Activated T-cell treated with anti-CD3 and anti-CD28 coated beads, Interleukin-2, amount 50 U/mL, for 72 hours (primary cell): ENCODE data around the gene FYN. TPM values are rescaled to one million over a fixed set of nuclear protein-coding genes. Genes with fewer than 3 reads are reported as not detected.
A peak's percentile ranks its signal among the peaks of the same experiment; 100 is the strongest.

Experiments
- ATAC-seq, 2 donors: fragments of 150-1000 bp; cut with Tn5 transposase; replicated peaks in 1 of 2; 2 replicates each; pipeline ENCODE4 v1.10.0; 2021; ENCODE audit warnings: moderate library complexity in 2 of 2, mild to moderate bottlenecking in 1 of 2
- DNase-seq, 2 donors: peaks; one replicate each; pipeline ENCODE4 v3.0.0; 2021 to 2022; ENCODE audit warnings: mixed read lengths in 1 of 2
- H3K27ac Mint-ChIP-seq: one replicate; pipeline ENCODE4 v1.8.0; 2022; ENCODE audit warnings: mild to moderate bottlenecking, moderate library complexity, mixed read lengths
- H3K27me3 Mint-ChIP-seq: one replicate; pipeline ENCODE4 v1.8.0; 2022; ENCODE audit warnings: low read depth, mixed read lengths
- H3K36me3 Mint-ChIP-seq, 2 donors: one replicate each; pipeline ENCODE4 v1.8.0; 2022; ENCODE audit warnings: mixed read lengths in 2 of 2, mild to moderate bottlenecking in 1 of 2; ENCODE audit not compliant: insufficient read depth in 2 of 2
- H3K4me1 Mint-ChIP-seq: one replicate; pipeline ENCODE4 v1.8.0; 2022; ENCODE audit warnings: low read depth, mixed read lengths
- H3K4me3 Mint-ChIP-seq, 2 donors: one replicate each; pipeline ENCODE4 v1.8.0; 2022; ENCODE audit warnings: mild to moderate bottlenecking in 2 of 2, mixed read lengths in 2 of 2, moderate library complexity in 2 of 2
- H3K9me3 Mint-ChIP-seq, 2 donors: one replicate each; pipeline ENCODE4 v1.8.0; 2022; ENCODE audit warnings: mixed read lengths in 2 of 2
- total RNA-seq, 2 donors: library from RNA; stranded (reverse); gene quantifications; one replicate each; pipeline ENCODE4 v1.2.3, GENCODE V29; 2022

Gene FYN
- total RNA-seq, 2 donors from 2014 or later: 504 to 505 TPM

DNA sequence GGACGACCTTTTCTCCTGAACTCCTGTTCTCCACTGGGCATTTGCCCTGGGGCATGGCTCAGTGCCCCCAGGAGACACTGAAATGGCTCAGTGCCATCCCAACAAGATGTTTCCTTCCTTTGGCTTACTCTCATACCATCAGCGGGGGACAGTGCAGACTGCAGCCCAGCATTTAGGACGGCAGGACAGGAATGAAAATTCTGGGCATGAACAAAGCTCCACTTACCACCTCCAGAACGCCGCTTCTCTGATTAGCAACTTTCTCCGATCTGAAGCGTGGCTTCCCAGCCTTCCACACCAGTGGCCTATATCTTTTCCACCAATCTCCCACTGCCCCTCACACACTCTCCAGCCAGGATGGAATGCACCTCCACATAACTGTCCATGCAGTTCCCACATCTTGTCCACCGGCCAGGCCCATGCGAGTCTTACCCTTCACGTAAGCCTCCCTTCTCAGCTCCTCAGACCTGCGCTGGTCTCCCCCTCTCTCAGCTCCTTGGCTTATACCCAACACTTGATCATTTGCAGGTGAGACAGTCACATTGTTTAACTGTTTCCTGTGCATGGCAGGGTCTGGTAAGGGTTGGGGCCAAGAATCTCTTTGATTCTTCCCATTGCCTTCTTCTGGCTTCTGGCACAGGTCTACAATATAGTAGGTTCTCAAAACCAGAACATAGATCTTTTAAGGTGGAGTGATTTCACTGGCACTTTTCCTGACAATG is 114.5 kb downstream of the FYN start:
- H3K9me3 Mint-ChIP-seq: no peaks in the 10 kb centered on the region
- no peaks in the 10 kb centered on the region for H3K27me3 Mint-ChIP-seq
- H3K27ac Mint-ChIP-seq: peak overlapping the region; percentile 99
- H3K4me1 Mint-ChIP-seq: peaks cover 95% of the 10 kb centered on the region
- DNase-seq (peak in 1 of 2 donors; percentile 41), ATAC-seq (peak in 1 of 2 donors; percentile 16)
- peaks cover 24 to 46% of the 10 kb centered on the region in 2 donors for H3K36me3 Mint-ChIP-seq
- H3K4me3 Mint-ChIP-seq: peak overlapping the region; percentile 78 to 89

DNA sequence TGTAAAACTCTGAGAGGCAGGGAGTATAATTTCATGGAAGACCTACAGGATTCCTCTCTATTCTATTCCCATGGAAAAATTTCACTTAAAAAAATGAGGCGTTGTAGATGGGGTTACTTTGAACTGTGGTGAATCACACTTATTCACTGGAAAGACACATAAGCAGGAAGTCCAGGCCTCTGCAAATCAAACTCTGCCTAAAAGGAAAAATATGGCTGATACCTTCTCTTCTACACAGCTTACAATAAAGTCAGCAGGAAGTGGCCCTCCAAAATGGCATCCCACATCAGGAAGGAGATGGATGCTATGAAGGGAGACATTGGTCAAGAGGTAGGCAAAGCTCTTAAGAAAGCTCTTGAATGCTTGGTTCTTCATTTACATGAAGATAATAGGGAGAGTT is 115.9 kb downstream of the FYN start:
- peaks cover 0 to 2% of the 10 kb centered on the region in 2 donors for H3K9me3 Mint-ChIP-seq
- peaks cover 95% of the 10 kb centered on the region for H3K4me1 Mint-ChIP-seq
- peak overlapping the region; percentile 78 to 89 for H3K4me3 Mint-ChIP-seq
- peak overlapping the region; percentile 99 for H3K27ac Mint-ChIP-seq
- ATAC-seq (peak in 1 of 2 donors; percentile 27), DNase-seq (peak in 1 of 2 donors; percentile 40)
- peaks cover 32 to 53% of the 10 kb centered on the region in 2 donors for H3K36me3 Mint-ChIP-seq
- H3K27me3 Mint-ChIP-seq: no peaks in the 10 kb centered on the region

- peaks cover 94% of the 10 kb centered on the region for H3K4me1 Mint-ChIP-seq
- H3K9me3 Mint-ChIP-seq: peaks cover 0 to 5% of the 10 kb centered on the region in 2 donors
- ATAC-seq: no peak
- no peaks in the 10 kb centered on the region for H3K27me3 Mint-ChIP-seq
- peaks cover 31 to 63% of the 10 kb centered on the region in 2 donors for H3K36me3 Mint-ChIP-seq
- no peak for DNase-seq
- peak overlapping the region; percentile 57 to 96 for H3K4me3 Mint-ChIP-seq
- peak overlapping the region; percentile 99 for H3K27ac Mint-ChIP-seq
Measured at GRCh38 chr6:111754423-111754822, 118.8 kb downstream of the FYN start.

GRCh38 chr6:111753573-111753972 is 119.7 kb downstream of the FYN start:
- Mint-ChIP-seq H3K4me3 (peak overlapping the region; percentile 58 to 96), H3K27me3 (no peaks in the 10 kb centered on the region), H3K27ac (peak overlapping the region; percentile 99), H3K4me1 (peaks cover 94% of the 10 kb centered on the region), H3K9me3 (peaks cover 0 to 5% of the 10 kb centered on the region in 2 donors), H3K36me3 (peaks cover 25 to 58% of the 10 kb centered on the region in 2 donors)
- ATAC-seq (peak; percentile 38 to 39), DNase-seq (no peak)

DNA sequence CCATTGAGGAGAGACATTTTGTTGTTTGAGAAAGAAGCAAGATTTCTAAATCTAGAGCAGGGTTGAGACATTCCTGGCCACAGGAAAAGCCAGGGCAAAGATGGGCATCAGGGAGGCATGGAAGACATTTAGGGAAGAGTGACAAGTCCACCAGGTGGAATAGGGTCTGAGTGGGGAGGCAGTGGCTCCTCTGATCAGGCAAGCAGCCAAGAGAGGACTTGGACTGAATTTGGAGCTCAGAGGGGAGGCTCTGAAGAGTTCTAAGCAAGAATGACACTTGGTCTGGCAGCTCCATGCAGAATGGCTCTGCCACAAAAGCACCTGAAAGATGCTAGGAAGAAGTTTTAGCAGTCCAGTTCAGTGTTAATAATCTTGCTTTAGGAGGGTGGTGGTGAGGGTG is 120.8 kb downstream of the FYN start:
- Mint-ChIP-seq H3K27me3 (no peaks in the 10 kb centered on the region), H3K27ac (peak overlapping the region; percentile 99), H3K9me3 (peaks cover 0 to 5% of the 10 kb centered on the region in 2 donors), H3K4me3 (peak overlapping the region; percentile 61 to 96), H3K36me3 (peaks cover 29 to 62% of the 10 kb centered on the region in 2 donors), H3K4me1 (peaks cover 94% of the 10 kb centered on the region)
- DNase-seq (no peak), ATAC-seq (no peak)

DNA sequence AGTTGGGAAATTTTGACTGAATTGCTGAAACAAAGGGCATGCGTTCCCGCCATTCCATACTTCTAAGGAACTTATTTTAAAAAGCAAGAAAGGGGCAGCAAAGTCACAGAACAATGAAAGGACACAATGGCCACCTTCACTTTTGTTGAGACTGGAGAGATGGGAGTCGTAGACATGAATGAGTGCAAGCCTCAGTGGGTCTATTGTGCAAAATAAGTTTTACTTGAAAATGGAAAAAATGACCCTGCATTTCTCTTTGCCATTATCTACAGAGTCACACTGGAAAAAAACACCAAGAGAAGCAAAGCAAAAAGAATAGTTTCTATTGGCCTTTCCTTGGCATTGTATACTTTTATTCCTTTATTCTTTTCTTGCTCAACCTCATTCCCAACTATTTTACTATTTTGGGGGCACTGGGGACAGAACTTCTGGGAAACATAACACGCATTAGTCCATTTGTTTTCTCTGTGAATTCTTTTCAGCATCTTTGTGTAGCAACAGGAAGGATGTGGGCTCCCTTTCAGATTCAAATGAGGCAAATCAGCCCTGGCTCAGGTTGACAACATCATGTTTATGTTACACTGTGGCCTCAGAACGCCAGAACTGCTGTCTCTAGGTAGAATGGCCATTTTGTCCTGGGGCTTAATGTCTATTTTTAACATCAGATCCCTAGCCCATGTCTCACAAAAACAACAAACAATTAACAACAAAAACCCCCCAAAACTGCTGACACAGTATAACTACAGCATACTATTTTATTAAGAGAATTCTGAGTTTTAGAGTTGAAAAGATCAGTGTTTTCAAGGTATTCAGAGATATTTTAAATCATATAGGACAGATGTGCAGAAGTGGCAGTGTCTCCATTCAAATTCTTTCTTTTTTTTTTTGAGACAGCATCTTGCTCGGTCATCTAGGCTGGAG is 122.2 kb downstream of the FYN start:
- Mint-ChIP-seq H3K9me3 (peaks cover 0 to 5% of the 10 kb centered on the region in 2 donors), H3K27me3 (no peaks in the 10 kb centered on the region), H3K4me1 (peaks cover 95% of the 10 kb centered on the region), H3K4me3 (peak overlapping the region; percentile 72 to 84), H3K27ac (peak overlapping the region; percentile 99), H3K36me3 (peaks cover 27 to 63% of the 10 kb centered on the region in 2 donors)
- ATAC-seq: peak; percentile 88 to 93
- DNase-seq: peak; percentile 64 to 67

GRCh38 chr6:111750153-111750552 is 123.1 kb downstream of the FYN start:
- H3K9me3 Mint-ChIP-seq: peaks cover 0 to 5% of the 10 kb centered on the region in 2 donors
- no peaks in the 10 kb centered on the region for H3K27me3 Mint-ChIP-seq
- H3K4me3 Mint-ChIP-seq: peak overlapping the region; percentile 28 to 84
- H3K36me3 Mint-ChIP-seq: peaks cover 25 to 59% of the 10 kb centered on the region in 2 donors
- DNase-seq (no peak), ATAC-seq (no peak)
- peaks cover 95% of the 10 kb centered on the region for H3K4me1 Mint-ChIP-seq
- peak overlapping the region; percentile 99 for H3K27ac Mint-ChIP-seq

- peaks cover 90% of the 10 kb centered on the region for H3K4me1 Mint-ChIP-seq
- H3K4me3 Mint-ChIP-seq: peak overlapping the region; percentile 5 to 80
- peaks cover 20 to 52% of the 10 kb centered on the region in 2 donors for H3K36me3 Mint-ChIP-seq
- DNase-seq: no peak
- H3K27ac Mint-ChIP-seq: peak overlapping the region; percentile 83
- no peaks in the 10 kb centered on the region for H3K27me3 Mint-ChIP-seq
- peaks cover 0 to 5% of the 10 kb centered on the region in 2 donors for H3K9me3 Mint-ChIP-seq
- no peak for ATAC-seq
Measured at GRCh38 chr6:111748231-111748647, 125.0 kb downstream of the FYN start.

- Mint-ChIP-seq H3K4me1 (peaks cover 90% of the 10 kb centered on the region), H3K36me3 (peaks cover 18 to 49% of the 10 kb centered on the region in 2 donors), H3K9me3 (peaks cover 0 to 5% of the 10 kb centered on the region in 2 donors), H3K27ac (peak overlapping the region; percentile 83), H3K4me3 (peak overlapping the region; percentile 15 to 80), H3K27me3 (no peaks in the 10 kb centered on the region)
- no peak for DNase-seq
- no peak for ATAC-seq
Measured at GRCh38 chr6:111747829-111748228, 125.4 kb downstream of the FYN start.

GRCh38 chr6:111747396-111747795 is 125.9 kb downstream of the FYN start:
- Mint-ChIP-seq H3K4me1 (peaks cover 90% of the 10 kb centered on the region), H3K36me3 (peaks cover 17 to 50% of the 10 kb centered on the region in 2 donors)

GRCh38 chr6:111746983-111747382 is 126.3 kb downstream of the FYN start:
- peak overlapping the region; percentile 83 for H3K27ac Mint-ChIP-seq
- H3K27me3 Mint-ChIP-seq: no peaks in the 10 kb centered on the region
- H3K4me1 Mint-ChIP-seq: peaks cover 90% of the 10 kb centered on the region
- ATAC-seq: peak in 1 of 2 donors; percentile 16
- H3K4me3 Mint-ChIP-seq: peak overlapping the region in 1 of 2 donors; percentile 80
- no peak for DNase-seq
- peaks cover 14 to 49% of the 10 kb centered on the region in 2 donors for H3K36me3 Mint-ChIP-seq
- H3K9me3 Mint-ChIP-seq: no peaks in the 10 kb centered on the region

More at GRCh38 chr6:111747396-111747795, 125.9 kb downstream of the FYN start:
- H3K4me3 Mint-ChIP-seq: peak overlapping the region; percentile 15 to 80
- peak overlapping the region; percentile 83 for H3K27ac Mint-ChIP-seq
- peaks cover 0 to 4% of the 10 kb centered on the region in 2 donors for H3K9me3 Mint-ChIP-seq
- ATAC-seq: no peak
- DNase-seq: no peak
- H3K27me3 Mint-ChIP-seq: no peaks in the 10 kb centered on the region

DNA sequence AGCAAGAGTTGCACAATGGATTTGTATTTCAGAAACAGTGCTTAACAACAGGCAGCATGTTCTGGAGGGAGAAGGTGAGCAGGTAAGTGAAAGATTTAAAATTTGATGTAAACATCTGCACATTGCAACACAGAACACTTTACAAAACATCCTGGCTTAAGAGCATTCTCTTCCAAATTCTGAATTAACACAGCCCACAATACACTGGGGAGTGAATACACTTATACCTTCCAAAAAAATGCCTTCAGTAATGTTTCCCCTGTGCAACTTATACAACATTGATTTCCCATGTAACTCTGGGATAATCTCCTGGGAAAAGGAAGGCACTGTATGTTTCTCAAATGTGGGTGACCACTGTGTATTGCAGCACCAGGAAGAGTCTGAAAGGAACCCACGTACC is 127.6 kb downstream of the FYN start:
- H3K27ac Mint-ChIP-seq: peak overlapping the region; percentile 36
- no peaks in the 10 kb centered on the region for H3K9me3 Mint-ChIP-seq
- H3K36me3 Mint-ChIP-seq: peaks cover 21 to 56% of the 10 kb centered on the region in 2 donors
- H3K4me3 Mint-ChIP-seq: peak overlapping the region in 1 of 2 donors; percentile 24
- no peak for ATAC-seq
- H3K4me1 Mint-ChIP-seq: peaks cover 88% of the 10 kb centered on the region
- DNase-seq: no peak
- H3K27me3 Mint-ChIP-seq: no peaks in the 10 kb centered on the region

DNA sequence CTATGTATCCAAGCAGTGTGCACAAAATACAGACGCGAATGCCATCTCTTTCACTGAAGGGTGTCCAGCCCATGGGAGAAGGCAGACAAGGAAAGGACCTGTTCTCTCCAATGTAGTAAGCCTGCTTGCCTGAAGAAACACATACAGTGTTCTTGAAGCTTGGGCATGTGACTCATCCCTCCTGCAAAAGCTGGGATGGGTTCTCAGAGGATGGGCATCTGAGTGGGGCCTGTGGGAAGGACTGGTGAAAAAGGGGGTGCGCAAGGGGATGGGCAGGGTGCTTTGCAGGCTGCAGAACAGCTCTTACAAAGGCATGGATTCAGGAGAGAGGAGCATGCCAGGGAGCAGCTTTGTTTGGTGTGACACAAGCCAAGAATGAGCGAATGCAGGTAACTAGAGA is 128.1 kb downstream of the FYN start:
- Mint-ChIP-seq H3K9me3 (no peaks in the 10 kb centered on the region), H3K36me3 (peaks cover 24 to 56% of the 10 kb centered on the region in 2 donors), H3K4me3 (no peak overlapping the region), H3K27ac (peak overlapping the region; percentile 26), H3K4me1 (peaks cover 88% of the 10 kb centered on the region), H3K27me3 (no peaks in the 10 kb centered on the region)
- DNase-seq (no peak), ATAC-seq (no peak)
